ENCODE measurements around the gene COBL. TPM values are rescaled to one million over a fixed set of nuclear protein-coding genes. Genes with fewer than 3 reads are reported as not detected.

Gene COBL
- total and polyA plus RNA-seq, 10 of the 15 experiments (the other 5 are each of a cell fraction or from before 2014, with no cell fraction given), result 0.21 TPM; not detected in 9

DNA sequence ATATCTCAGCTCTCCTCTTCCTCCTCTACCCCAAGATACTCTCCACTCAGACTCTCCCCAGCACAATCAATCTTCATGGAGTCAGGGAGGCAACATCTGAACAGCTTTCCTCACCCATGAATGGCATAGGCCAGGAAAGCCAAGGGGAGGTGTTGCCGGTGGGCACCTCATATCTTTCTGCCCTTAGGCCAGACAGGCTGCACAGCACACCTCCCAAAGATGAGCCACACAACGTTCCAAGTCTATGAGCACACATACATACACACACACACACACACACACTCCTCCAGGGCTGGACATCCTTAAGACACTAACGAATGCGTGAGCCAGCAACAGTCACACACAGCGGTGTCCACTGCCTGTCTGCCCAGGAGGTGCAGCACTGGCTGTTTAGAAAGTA lies 17.7 kb downstream of the COBL start:
- FAIRE-seq (no peak), DNase-seq (ENCODE audit: low read depth, low spot score) (no peak), ATAC-seq (no peak)
- Histone ChIP-seq H4K20me1 (ENCODE audit: control insufficient read depth, insufficient read depth) (no peaks in the 10 kb centered on the region), H3K27me3 (replicated peaks in 1 of 2; ENCODE audit: control insufficient read depth in 2 of 2, insufficient read depth in 2 of 2, low read length in 1 of 2) (no peaks in the 10 kb centered on the region), H3K27ac (ENCODE audit: control insufficient read depth, insufficient read depth) (no peak overlapping the region), H3K4me1 (ENCODE audit: control insufficient read depth, insufficient read depth, low read length) (no peaks in the 10 kb centered on the region), H3K36me3 (ENCODE audit: control insufficient read depth in 2 of 2, insufficient read depth in 2 of 2, low read length in 1 of 2) (no peaks in the 10 kb centered on the region), H3K79me2 (ENCODE audit: control insufficient read depth, insufficient read depth, low read length) (no peaks in the 10 kb centered on the region), H3K4me2 (ENCODE audit: control insufficient read depth, insufficient read depth) (no peak overlapping the region), H3K9me3 (replicated peaks; ENCODE audit: control insufficient read depth, insufficient read depth, low read length) (no peaks in the 10 kb centered on the region), H3K9ac (ENCODE audit: control insufficient read depth, insufficient read depth, low read length) (no peak overlapping the region), H2AFZ (ENCODE audit: control insufficient read depth, low read depth, low read length) (no peak overlapping the region), H3K4me3 (no peak overlapping the region)
- TF ChIP-seq ESRRA (IDR thresholded peaks at IDR 0.05; ENCODE audit: low read length) (no peak), CHD1 (IDR thresholded peaks at IDR 0.05; ENCODE audit: low read depth, low read length) (no peak), ZNF207 (IDR thresholded peaks at IDR 0.05; ENCODE audit: borderline replicate concordance) (no peak), ATF7 (IDR thresholded peaks at IDR 0.05; ENCODE audit: low read depth) (no peak), STAT3 (IDR thresholded peaks at IDR 0.05; ENCODE audit: low read depth, low read length) (no peak), GABPA (IDR thresholded peaks at IDR 0.05; ENCODE audit: low read depth) (no peak), CBFB (IDR thresholded peaks at IDR 0.05; ENCODE audit: low read depth) (no peak), MYC (IDR thresholded peaks at IDR 0.05; ENCODE audit: insufficient read depth, insufficient read length, insufficient replicate concordance, low read length, severe bottlenecking) (no peak), KLF5 (IDR thresholded peaks at IDR 0.05; ENCODE audit: partially characterized antibody) (no peak)
- TF ChIP-seq, protein P1, sequence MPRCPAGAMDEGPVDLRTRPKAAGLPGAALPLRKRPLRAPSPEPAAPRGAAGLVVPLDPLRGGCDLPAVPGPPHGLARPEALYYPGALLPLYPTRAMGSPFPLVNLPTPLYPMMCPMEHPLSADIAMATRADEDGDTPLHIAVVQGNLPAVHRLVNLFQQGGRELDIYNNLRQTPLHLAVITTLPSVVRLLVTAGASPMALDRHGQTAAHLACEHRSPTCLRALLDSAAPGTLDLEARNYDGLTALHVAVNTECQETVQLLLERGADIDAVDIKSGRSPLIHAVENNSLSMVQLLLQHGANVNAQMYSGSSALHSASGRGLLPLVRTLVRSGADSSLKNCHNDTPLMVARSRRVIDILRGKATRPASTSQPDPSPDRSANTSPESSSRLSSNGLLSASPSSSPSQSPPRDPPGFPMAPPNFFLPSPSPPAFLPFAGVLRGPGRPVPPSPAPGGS (IDR thresholded peaks at IDR 0.05; ENCODE audit: borderline replicate concordance, insufficient read depth, low read depth, low read length, poor library complexity, severe bottlenecking), result no peak
- TF ChIP-seq, protein P2, sequence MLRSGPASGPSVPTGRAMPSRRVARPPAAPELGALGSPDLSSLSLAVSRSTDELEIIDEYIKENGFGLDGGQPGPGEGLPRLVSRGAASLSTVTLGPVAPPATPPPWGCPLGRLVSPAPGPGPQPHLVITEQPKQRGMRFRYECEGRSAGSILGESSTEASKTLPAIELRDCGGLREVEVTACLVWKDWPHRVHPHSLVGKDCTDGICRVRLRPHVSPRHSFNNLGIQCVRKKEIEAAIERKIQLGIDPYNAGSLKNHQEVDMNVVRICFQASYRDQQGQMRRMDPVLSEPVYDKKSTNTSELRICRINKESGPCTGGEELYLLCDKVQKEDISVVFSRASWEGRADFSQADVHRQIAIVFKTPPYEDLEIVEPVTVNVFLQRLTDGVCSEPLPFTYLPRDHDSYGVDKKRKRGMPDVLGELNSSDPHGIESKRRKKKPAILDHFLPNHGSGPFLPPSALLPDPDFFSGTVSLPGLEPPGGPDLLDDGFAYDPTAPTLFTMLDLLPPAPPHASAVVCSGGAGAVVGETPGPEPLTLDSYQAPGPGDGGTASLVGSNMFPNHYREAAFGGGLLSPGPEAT (IDR thresholded peaks at IDR 0.05; ENCODE audit: low read depth), result no peak
- TF ChIP-seq, protein P3, sequence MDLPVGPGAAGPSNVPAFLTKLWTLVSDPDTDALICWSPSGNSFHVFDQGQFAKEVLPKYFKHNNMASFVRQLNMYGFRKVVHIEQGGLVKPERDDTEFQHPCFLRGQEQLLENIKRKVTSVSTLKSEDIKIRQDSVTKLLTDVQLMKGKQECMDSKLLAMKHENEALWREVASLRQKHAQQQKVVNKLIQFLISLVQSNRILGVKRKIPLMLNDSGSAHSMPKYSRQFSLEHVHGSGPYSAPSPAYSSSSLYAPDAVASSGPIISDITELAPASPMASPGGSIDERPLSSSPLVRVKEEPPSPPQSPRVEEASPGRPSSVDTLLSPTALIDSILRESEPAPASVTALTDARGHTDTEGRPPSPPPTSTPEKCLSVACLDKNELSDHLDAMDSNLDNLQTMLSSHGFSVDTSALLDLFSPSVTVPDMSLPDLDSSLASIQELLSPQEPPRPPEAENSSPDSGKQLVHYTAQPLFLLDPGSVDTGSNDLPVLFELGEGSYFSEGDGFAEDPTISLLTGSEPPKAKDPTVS (IDR thresholded peaks at IDR 0.05; ENCODE audit: low read depth, low read length), result no peak
- TF ChIP-seq, protein P4, sequence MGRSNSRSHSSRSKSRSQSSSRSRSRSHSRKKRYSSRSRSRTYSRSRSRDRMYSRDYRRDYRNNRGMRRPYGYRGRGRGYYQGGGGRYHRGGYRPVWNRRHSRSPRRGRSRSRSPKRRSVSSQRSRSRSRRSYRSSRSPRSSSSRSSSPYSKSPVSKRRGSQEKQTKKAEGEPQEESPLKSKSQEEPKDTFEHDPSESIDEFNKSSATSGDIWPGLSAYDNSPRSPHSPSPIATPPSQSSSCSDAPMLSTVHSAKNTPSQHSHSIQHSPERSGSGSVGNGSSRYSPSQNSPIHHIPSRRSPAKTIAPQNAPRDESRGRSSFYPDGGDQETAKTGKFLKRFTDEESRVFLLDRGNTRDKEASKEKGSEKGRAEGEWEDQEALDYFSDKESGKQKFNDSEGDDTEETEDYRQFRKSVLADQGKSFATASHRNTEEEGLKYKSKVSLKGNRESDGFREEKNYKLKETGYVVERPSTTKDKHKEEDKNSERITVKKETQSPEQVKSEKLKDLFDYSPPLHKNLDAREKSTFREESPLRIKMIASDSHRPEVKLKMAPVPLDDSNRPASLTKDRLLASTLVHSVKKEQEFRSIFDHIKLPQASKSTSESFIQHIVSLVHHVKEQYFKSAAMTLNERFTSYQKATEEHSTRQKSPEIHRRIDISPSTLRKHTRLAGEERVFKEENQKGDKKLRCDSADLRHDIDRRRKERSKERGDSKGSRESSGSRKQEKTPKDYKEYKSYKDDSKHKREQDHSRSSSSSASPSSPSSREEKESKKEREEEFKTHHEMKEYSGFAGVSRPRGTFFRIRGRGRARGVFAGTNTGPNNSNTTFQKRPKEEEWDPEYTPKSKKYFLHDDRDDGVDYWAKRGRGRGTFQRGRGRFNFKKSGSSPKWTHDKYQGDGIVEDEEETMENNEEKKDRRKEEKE (IDR thresholded peaks at IDR 0.05), result no peak
- TF ChIP-seq, protein P5, sequence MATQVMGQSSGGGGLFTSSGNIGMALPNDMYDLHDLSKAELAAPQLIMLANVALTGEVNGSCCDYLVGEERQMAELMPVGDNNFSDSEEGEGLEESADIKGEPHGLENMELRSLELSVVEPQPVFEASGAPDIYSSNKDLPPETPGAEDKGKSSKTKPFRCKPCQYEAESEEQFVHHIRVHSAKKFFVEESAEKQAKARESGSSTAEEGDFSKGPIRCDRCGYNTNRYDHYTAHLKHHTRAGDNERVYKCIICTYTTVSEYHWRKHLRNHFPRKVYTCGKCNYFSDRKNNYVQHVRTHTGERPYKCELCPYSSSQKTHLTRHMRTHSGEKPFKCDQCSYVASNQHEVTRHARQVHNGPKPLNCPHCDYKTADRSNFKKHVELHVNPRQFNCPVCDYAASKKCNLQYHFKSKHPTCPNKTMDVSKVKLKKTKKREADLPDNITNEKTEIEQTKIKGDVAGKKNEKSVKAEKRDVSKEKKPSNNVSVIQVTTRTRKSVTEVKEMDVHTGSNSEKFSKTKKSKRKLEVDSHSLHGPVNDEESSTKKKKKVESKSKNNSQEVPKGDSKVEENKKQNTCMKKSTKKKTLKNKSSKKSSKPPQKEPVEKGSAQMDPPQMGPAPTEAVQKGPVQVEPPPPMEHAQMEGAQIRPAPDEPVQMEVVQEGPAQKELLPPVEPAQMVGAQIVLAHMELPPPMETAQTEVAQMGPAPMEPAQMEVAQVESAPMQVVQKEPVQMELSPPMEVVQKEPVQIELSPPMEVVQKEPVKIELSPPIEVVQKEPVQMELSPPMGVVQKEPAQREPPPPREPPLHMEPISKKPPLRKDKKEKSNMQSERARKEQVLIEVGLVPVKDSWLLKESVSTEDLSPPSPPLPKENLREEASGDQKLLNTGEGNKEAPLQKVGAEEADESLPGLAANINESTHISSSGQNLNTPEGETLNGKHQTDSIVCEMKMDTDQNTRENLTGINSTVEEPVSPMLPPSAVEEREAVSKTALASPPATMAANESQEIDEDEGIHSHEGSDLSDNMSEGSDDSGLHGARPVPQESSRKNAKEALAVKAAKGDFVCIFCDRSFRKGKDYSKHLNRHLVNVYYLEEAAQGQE (IDR thresholded peaks at IDR 0.05; ENCODE audit: low read depth, low read length), result no peak
- ChIA-PET POLR2A (no interaction called here), CTCF (interaction anchor here (0.6 kb wide), 1 partner anchor 13 kb away, joined by 3 read pairs; no protein-coding TSS in a partner anchor), RAD21 (ENCODE audit: unreplicated experiment) (no interaction called here), SMC1A (ENCODE audit: uncharacterized antibody, unreplicated experiment) (no interaction called here)
- in situ Hi-C loops (cut with MboI) (no loop called here), intact Hi-C loops (cut with micrococcal nuclease; ENCODE audit: unreplicated experiment) (no loop called here)
- 43% methylated on average over 5 of the region's 5 CpGs for WGBS (ENCODE audit: insufficient coverage, insufficient replicate concordance, low lambda C conversion rate, missing lambda C conversion rate)
- no TSS peak for BruUV-seq (replicated peaks)

All from GM12878 (cell line).